H1 (cell line): ENCODE results near the gene SPRN. TPM values are rescaled to one million over a fixed set of nuclear protein-coding genes. Genes with fewer than 3 reads are reported as not detected.
A peak's percentile ranks its signal among the peaks of the same experiment; 100 is the strongest.

Experiments
- CTCF ChIA-PET: fragments of 300-600 bp; sonication (Branson Sonifier 250); formaldehyde crosslinking; loops from one replicate; lab custom pipeline; 2021; ENCODE audit not compliant: partially characterized antibody; lab: Charles Lee
- POLR2A ChIA-PET: fragments of 300-600 bp; sonication (Branson Sonifier 250); formaldehyde crosslinking; loops from one replicate; lab custom pipeline; 2021; ENCODE audit warnings: inconsistent platforms; ENCODE audit not compliant: partially characterized antibody; lab: Charles Lee
- DNase-seq, 2 experiments: peaks; one replicate each; pipeline versions ENCODE4 v3.0.0 to v3.0.0-alpha.2; 2010 to 2022; ENCODE audit warnings: low spot score in 2 of 2, low read depth in 1 of 2, mixed read lengths in 1 of 2
- FAIRE-seq: peaks from 2 replicates; lab custom pipeline; 2011; peaks lifted over from hg19 to GRCh38; lab: Jason Lieb, UNC
- H2AFZ ChIP-seq: 2 replicates; pipeline ENCODE4 v1.8.1; 2012; ENCODE audit warnings: low read length, inconsistent platforms
- H2AK5ac ChIP-seq: 2 replicates; pipeline ENCODE4 v1.6.1; 2013; ENCODE audit warnings: low read depth, low read length
- H2BK120ac ChIP-seq: replicated peaks from 2 replicates; pipeline ENCODE3; 2013; ENCODE audit warnings: low read depth, low read length, inconsistent platforms
- H2BK12ac ChIP-seq: 2 replicates; pipeline ENCODE4 v1.6.1; 2013; ENCODE audit warnings: low read depth, low read length
- H2BK15ac ChIP-seq: 2 replicates; pipeline ENCODE4 v1.6.1; 2013; ENCODE audit warnings: low read length
- H2BK20ac ChIP-seq: 2 replicates; pipeline ENCODE4 v1.6.1; 2013; ENCODE audit warnings: low read length
- H2BK5ac ChIP-seq: 2 replicates; pipeline ENCODE4 v1.6.1; 2013; ENCODE audit warnings: low read depth, low read length
- H3K14ac ChIP-seq: 2 replicates; pipeline ENCODE4 v1.6.1; 2013; ENCODE audit warnings: inconsistent platforms; ENCODE audit not compliant: insufficient read length
- H3K18ac ChIP-seq: 2 replicates; pipeline ENCODE4 v1.6.1; 2013; ENCODE audit warnings: low read length; ENCODE audit errors: extremely low read depth
- H3K23ac ChIP-seq: 2 replicates; pipeline ENCODE4 v1.6.1; 2013; ENCODE audit warnings: inconsistent platforms; ENCODE audit not compliant: insufficient read length
- H3K23me2 ChIP-seq: 2 replicates; pipeline ENCODE4 v1.6.1; 2013; ENCODE audit warnings: low read depth, low read length
- H3K27ac ChIP-seq: 2 replicates; pipeline ENCODE4 v1.6.1; 2011; ENCODE audit warnings: low read depth, low read length, inconsistent platforms
- H3K27me3 ChIP-seq, 4 experiments: replicated peaks in 1 of 4; 1 replicate in 1 of 4; 2 replicates in 3 of 4; pipeline versions ENCODE4 v1.6.1 to v1.8.1; 2011 to 2013; ENCODE audit warnings: low read length in 3 of 4, mild to moderate bottlenecking in 3 of 4, inconsistent platforms in 2 of 4, mixed read lengths in 2 of 4, moderate library complexity in 1 of 4; ENCODE audit not compliant: control insufficient read depth in 3 of 4, insufficient read depth in 3 of 4; ENCODE audit errors: extremely low read depth in 1 of 4
- H3K36me3 ChIP-seq, 4 experiments: 2 replicates each; pipeline versions ENCODE4 v1.6.1 to v1.8.1; 2011 to 2013; ENCODE audit warnings: mild to moderate bottlenecking in 4 of 4, low read length in 3 of 4, moderate library complexity in 2 of 4, control low read depth in 1 of 4, inconsistent platforms in 1 of 4; ENCODE audit not compliant: insufficient read depth in 4 of 4, control insufficient read depth in 2 of 4
- H3K4ac ChIP-seq: replicated peaks from 2 replicates; pipeline ENCODE3; 2013; ENCODE audit warnings: low read length, low read depth, mixed read lengths, inconsistent platforms; ENCODE audit not compliant: insufficient read length
- H3K4me1 ChIP-seq, 4 experiments: replicated peaks in 1 of 4; 1 replicate in 1 of 4; 2 replicates in 3 of 4; pipeline versions ENCODE4 v1.6.1 to v1.8.1; 2011 to 2013; ENCODE audit warnings: low read length in 3 of 4, inconsistent platforms in 2 of 4, mixed read lengths in 1 of 4; ENCODE audit not compliant: insufficient read depth in 4 of 4, control insufficient read depth in 3 of 4
- H3K4me2 ChIP-seq, 2 experiments: 2 replicates each; pipeline versions ENCODE4 v1.6.1 to v1.8.1; 2011 to 2013; ENCODE audit warnings: low read depth in 2 of 2, low read length in 2 of 2, control low read depth in 1 of 2, inconsistent platforms in 1 of 2, mild to moderate bottlenecking in 1 of 2; ENCODE audit not compliant: insufficient read depth in 1 of 2
- H3K4me3 ChIP-seq, 4 experiments: fragments of 200-600, 300-600 bp in 1 of 4; sonication (generic), shearing (Covaris generic), sonication (Bioruptor Twin) in 1 of 4; 2 replicates each; pipeline versions ENCODE4 v1.5.1 to v1.8.1; 2011 to 2016; ENCODE audit warnings: low read length in 4 of 4, low read depth in 3 of 4, control low read depth in 2 of 4, inconsistent platforms in 2 of 4, mild to moderate bottlenecking in 2 of 4, mixed read lengths in 1 of 4, moderate library complexity in 1 of 4; ENCODE audit not compliant: insufficient read depth in 2 of 4; ENCODE audit errors: extremely low read depth in 1 of 4
- H3K56ac ChIP-seq: replicated peaks from 2 replicates; pipeline ENCODE3; 2013; ENCODE audit warnings: low read depth, mild to moderate bottlenecking, mixed read lengths, low read length, inconsistent platforms; ENCODE audit not compliant: insufficient read length
- H3K79me1 ChIP-seq: 2 replicates; pipeline ENCODE4 v1.6.1; 2013; ENCODE audit warnings: low read depth, low read length, control low read depth
- H3K79me2 ChIP-seq, 2 experiments: 2 replicates each; pipeline versions ENCODE4 v1.6.1 to v1.8.1; 2012 to 2013; ENCODE audit warnings: low read length in 2 of 2, mild to moderate bottlenecking in 2 of 2, inconsistent platforms in 1 of 2; ENCODE audit not compliant: insufficient read depth in 2 of 2, control insufficient read depth in 1 of 2
- H3K9ac ChIP-seq, 4 experiments: replicated peaks in 1 of 4; 1 replicate in 1 of 4; 2 replicates in 3 of 4; pipeline versions ENCODE4 v1.6.1 to v1.8.1; 2011 to 2013; ENCODE audit warnings: low read depth in 3 of 4, low read length in 3 of 4, control low read depth in 2 of 4, mild to moderate bottlenecking in 2 of 4, moderate library complexity in 2 of 4, inconsistent platforms in 1 of 4; ENCODE audit errors: extremely low read depth in 1 of 4
- H3K9me3 ChIP-seq, 2 experiments: 2 replicates each; pipeline versions ENCODE4 v1.6.1 to v1.8.1; 2012 to 2013; ENCODE audit warnings: mild to moderate bottlenecking in 2 of 2, moderate library complexity in 2 of 2, control low read depth in 1 of 2, inconsistent platforms in 1 of 2, low read depth in 1 of 2, low read length in 1 of 2, mixed read lengths in 1 of 2; ENCODE audit not compliant: insufficient read depth in 2 of 2
- H4K20me1 ChIP-seq, 2 experiments: replicated peaks in 1 of 2; 2 replicates each; pipeline versions ENCODE3 to v1.8.1; 2011 to 2013; ENCODE audit warnings: inconsistent platforms in 2 of 2, low read length in 2 of 2, mild to moderate bottlenecking in 1 of 2; ENCODE audit not compliant: insufficient read depth in 2 of 2, control insufficient read depth in 1 of 2
- H4K5ac ChIP-seq: 2 replicates; pipeline ENCODE4 v1.6.1; 2013; ENCODE audit warnings: low read length, low read depth, mixed read lengths, inconsistent platforms; ENCODE audit not compliant: insufficient read length
- H4K8ac ChIP-seq: 2 replicates; pipeline ENCODE4 v1.8.0; 2013; ENCODE audit warnings: mild to moderate bottlenecking, moderate library complexity, low read length, inconsistent platforms; ENCODE audit not compliant: insufficient read depth; ENCODE audit errors: extremely low read depth
- H4K91ac ChIP-seq: replicated peaks from 2 replicates; pipeline ENCODE3; 2013; ENCODE audit warnings: low read length, mixed read lengths, inconsistent platforms; ENCODE audit not compliant: insufficient read length
- BACH1 ChIP-seq: IDR thresholded peaks from 2 replicates; pipeline ENCODE4 v1.6.1; 2012; ENCODE audit warnings: low read length, improper control_type of control experiment
- CBX8 ChIP-seq: fragments of 300-800, 300-1000 bp; sonication (generic); IDR thresholded peaks from 2 replicates; pipeline ENCODE4 v1.7.1; 2016; ENCODE audit warnings: low read depth, low read length, borderline replicate concordance
- GABPA ChIP-seq: IDR thresholded peaks from 2 replicates; pipeline ENCODE4 v1.6.1; 2011; ENCODE audit warnings: mild to moderate bottlenecking, low read length, moderate library complexity, borderline replicate concordance; ENCODE audit not compliant: insufficient read depth
- KDM5A ChIP-seq: fragments of 200-600 bp; IDR thresholded peaks from 2 replicates; pipeline ENCODE4 v1.7.1; 2012; ENCODE audit warnings: mild to moderate bottlenecking, low read length, inconsistent platforms, mixed read lengths
- MAX ChIP-seq: IDR thresholded peaks from 2 replicates; pipeline ENCODE4 v1.6.1; 2012; ENCODE audit warnings: inconsistent platforms
- RAD21 ChIP-seq, 2 experiments: IDR thresholded peaks in 1 of 2; conservative IDR thresholded peaks in 1 of 2; 2 replicates each; pipeline ENCODE4 v1.6.1; 2011; ENCODE audit warnings: low read depth in 2 of 2, low read length in 2 of 2, improper control_type of control experiment in 1 of 2, inconsistent platforms in 1 of 2, mild to moderate bottlenecking in 1 of 2, moderate library complexity in 1 of 2
- SIX5 ChIP-seq: IDR thresholded peaks from 2 replicates; pipeline ENCODE4 v1.6.1; 2011; ENCODE audit warnings: mild to moderate bottlenecking, low read depth, low read length
- TBP ChIP-seq: IDR thresholded peaks from 2 replicates; pipeline ENCODE4 v1.6.1; 2011; ENCODE audit warnings: low read depth, low read length, improper control_type of control experiment
- TCF12 ChIP-seq: IDR thresholded peaks from 2 replicates; pipeline ENCODE4 v1.6.1; 2011; ENCODE audit warnings: low read depth, mild to moderate bottlenecking, low read length
- USF2 ChIP-seq: IDR thresholded peaks from 2 replicates; pipeline ENCODE4 v1.6.1; 2011; ENCODE audit warnings: low read length, improper control_type of control experiment
- YY1 ChIP-seq: IDR thresholded peaks from 2 replicates; pipeline ENCODE4 v1.6.1; 2011; ENCODE audit warnings: low read depth, mild to moderate bottlenecking, low read length
- WGBS, 2 experiments: shearing (Covaris generic) in 1 of 2; methylation state at CpG; one replicate each; pipeline versions ENCODE4 v1.1.6 to v1.1.7; 2013 to 2015; ENCODE audit warnings: low lambda C conversion rate in 2 of 2, mixed read lengths in 2 of 2, inconsistent platforms in 1 of 2, low coverage in 1 of 2, missing lambda C conversion rate in 1 of 2; ENCODE audit not compliant: insufficient replicate concordance in 2 of 2, insufficient coverage in 1 of 2, insufficient read length in 1 of 2; ENCODE audit errors: extremely low coverage in 1 of 2, missing lambda C conversion rate in 1 of 2; 5-methylcytosine and 5-hydroxymethylcytosine counted together
- polyA plus RNA-seq, 7 experiments: library from polyadenylated mRNA; depleted of rRNA in 3 of 7; stranded (reverse) in 5 of 7; unstranded in 2 of 7; fragments of >200 nt in 5 of 7; fragments of 200-250 nt in 2 of 7; gene quantifications; 1 replicate in 5 of 7; 2 replicates in 1 of 7; 4 replicates in 1 of 7; pipeline versions ENCODE4 v1.2.1 to v1.2.3, GENCODE V29; 2011 to 2013; ENCODE audit warnings: missing spikeins in 2 of 7, mixed read lengths in 2 of 7
- total RNA-seq: library from RNA; stranded (reverse); fragmentation: NEBNext Ultra II Directional; extraction: Animal tissue kit (Norgen Biotek cat#: 25700); gene quantifications from 2 replicates; pipeline ENCODE4 v1.2.1, GENCODE V29; 2021

Gene SPRN
- total and polyA plus RNA-seq, 2 of the 8 experiments (the other 6 are each of a cell fraction or from before 2014, with no cell fraction given) = 0.23 to 0.24 TPM

GRCh38 chr10:133388236-133388972 is 36.0 kb downstream of the SPRN start:
- Histone ChIP-seq H3K79me2 (no peaks in the 10 kb centered on the region), H3K23ac (no peak overlapping the region), H2BK5ac (no peak overlapping the region), H4K5ac (no peak overlapping the region), H4K20me1 (no peaks in the 10 kb centered on the region), H3K23me2 (no peaks in the 10 kb centered on the region; the same call in 1 of the 2 replicates), H3K27me3 (no peaks in the 10 kb centered on the region), H3K14ac (no peak overlapping the region), H3K4me3 (no peak overlapping the region), H3K18ac (no peak overlapping the region), H3K36me3 (no peaks in the 10 kb centered on the region), H3K4ac (no peak overlapping the region), H2BK120ac (no peak overlapping the region), H2BK15ac (no peak overlapping the region), H3K79me1 (no peaks in the 10 kb centered on the region), H3K56ac (peak overlapping the region; percentile 16), H3K9ac (no peak overlapping the region), H3K9me3 (no peaks in the 10 kb centered on the region), H2BK20ac (no peak overlapping the region), H4K8ac (no peak overlapping the region), H2AK5ac (no peak overlapping the region), H3K27ac (no peak overlapping the region), H4K91ac (no peak overlapping the region), H3K4me1 (peaks cover 0 to 2% (median 0%) of the 10 kb centered on the region in 4 experiments; a peak in 2 of 7 replicates), H2AFZ (no peak overlapping the region), H3K4me2 (no peak overlapping the region), H2BK12ac (no peak overlapping the region)
- FAIRE-seq = no peak
- ChIA-PET CTCF (interaction anchor here (1.0 kb wide), 1 partner anchor 27 kb away, joined by 3 read pairs; no protein-coding TSS in a partner anchor), POLR2A (interaction anchor here (0.8 kb wide), 1 partner anchor 30 kb away, joined by 3 read pairs; no protein-coding TSS in a partner anchor)
- 82% methylated on average over 17 of the region's 17 CpGs; no CpG with 5 or more reads in 1 of the 2 experiments for WGBS, 2 experiments
- no peak for DNase-seq
- TF ChIP-seq GABPA (no peak), USF2 (no peak), MAX (no peak), TCF12 (no peak), SIX5 (no peak), YY1 (no peak), TBP (no peak), BACH1 (no peak), RAD21 (IDR thresholded peaks at IDR 0.05 in 1 of 2, conservative IDR thresholded peaks at IDR 0.05 in 1 of 2; ENCODE audit: low read depth in 2 of 2, low read length in 2 of 2) (no peak), CBX8 (no peak), KDM5A (no peak)
